GM18526 (cell line): Measurements from ENCODE around the gene PSMA3.

ENCODE experiments used
- POLR2A ChIP-seq: IDR thresholded peaks from 3 replicates; pipeline ENCODE4 v1.6.1; 2011; ENCODE audit not compliant: insufficient read length; ENCODE audit errors: extremely low read depth

Gene PSMA3

DNA sequence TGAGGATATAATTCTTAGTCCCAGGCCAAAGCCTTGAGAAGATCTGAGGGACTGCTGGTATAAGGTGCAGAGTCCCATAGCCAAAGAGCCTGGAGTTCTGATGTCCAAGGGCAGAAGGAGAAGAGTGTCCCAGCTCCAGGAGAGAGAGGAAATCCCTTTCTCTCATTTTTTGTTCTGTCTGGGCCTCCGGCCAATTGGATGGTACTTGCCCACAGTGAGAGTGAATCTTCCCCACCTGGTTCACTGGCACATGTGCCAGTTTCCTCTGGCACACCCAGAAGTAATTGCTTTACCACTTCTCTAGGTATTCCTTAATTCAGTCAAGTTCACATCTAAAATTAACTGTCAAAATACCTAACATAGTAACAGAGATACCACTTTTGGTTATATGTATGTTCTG lies 69.1 kb downstream of the PSMA3 start:
- TF ChIP-seq POLR2A = no peak

DNA sequence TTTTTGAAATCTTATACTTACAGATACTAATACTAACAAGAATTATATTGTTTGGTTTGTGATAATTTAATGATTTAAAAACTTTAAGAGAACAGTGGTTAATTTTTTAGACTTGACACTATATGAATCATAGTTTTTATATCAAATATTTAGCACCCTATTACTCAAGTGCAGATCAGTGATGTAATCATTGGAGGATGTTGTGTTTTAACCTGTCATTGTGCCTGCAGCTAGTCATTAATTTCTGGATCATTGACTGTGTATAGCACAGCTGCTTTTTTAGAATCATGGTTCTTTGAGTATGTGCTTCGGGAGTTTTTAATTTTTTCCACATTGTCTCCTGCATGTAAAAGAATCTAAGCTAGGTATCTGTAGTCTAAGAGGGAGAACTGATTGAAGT lies 71.0 kb downstream of the PSMA3 start:
- TF ChIP-seq POLR2A = no peak
